ENCODE data around the gene PPM1L.

PPM1L gene

DNA sequence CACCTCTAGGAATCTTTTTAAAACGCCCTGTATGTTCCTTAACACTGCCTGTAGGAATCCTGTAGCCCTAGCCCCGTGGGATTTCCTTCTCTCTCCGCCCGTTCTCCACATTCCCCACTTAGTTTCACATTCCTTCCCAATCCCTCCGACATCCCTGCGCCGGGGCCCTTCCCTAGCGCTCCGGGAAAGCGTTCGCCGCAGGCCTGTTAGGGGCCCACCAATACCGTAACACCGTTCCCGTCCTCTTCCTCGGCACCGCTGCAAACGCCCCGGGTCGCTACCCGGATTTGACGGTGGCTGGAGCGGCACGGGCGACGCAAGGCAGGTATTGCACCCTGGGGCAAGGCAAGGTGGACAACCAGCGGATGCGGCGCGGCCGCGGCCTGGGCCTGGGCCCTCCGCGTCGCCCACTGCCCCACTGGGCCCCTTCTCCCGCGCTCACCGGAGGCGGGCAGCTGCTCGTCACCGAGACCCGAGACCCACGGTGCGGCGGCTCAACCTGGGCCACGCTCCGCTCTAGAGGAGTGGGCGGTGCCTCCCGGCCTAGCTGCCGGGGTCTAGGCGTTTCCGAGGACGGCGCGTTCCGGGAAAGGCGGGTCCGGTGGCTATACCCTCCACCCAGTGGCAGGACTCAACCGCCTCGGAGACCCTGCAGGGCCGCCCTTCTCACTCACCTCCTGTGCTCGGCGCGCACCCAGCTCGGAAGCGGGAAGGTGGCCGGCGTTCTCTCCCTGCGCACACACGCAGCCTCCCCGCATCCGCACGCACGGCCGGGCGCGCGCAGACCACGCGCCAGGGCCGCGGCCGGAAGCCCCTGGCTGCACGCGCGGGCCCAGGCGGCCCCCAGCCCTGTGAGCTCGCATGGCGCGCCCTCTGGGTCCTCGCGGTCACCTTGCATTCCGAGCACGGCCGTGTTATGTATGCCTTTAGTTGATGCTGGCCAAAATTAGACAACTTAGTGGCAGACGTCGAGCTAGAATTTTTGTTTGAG lies 348.8 kb downstream of the PPM1L start, which contains the start of gene B3GALNT1:
B3GALNT1 (minus strand) TSS at position 789 of the 991 bp plus-strand sequence. CDS start 18,595 bp downstream, outside the sequence.
- DNase-seq, result peak; percentile 49 to 87

DNA sequence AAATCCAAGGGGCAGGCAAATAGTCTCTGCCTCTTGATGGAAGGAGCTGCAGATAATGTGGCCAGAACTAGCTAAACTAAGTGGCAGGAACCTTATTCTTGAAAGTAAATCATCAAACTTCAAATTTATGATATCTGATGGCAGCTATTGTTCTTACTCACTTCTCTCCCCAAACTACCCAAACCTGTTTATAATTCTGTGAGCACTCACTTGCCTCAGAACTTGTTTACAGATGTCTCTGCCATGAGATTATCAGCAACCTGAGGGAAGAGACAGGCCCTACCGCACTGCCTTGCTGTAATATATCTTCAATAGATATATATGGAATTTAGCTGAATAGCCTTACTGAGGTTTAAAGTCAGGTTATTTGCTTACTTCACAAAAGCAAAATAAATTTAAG lies 351.3 kb downstream of the PPM1L start:
- no peak for DNase-seq

DNA sequence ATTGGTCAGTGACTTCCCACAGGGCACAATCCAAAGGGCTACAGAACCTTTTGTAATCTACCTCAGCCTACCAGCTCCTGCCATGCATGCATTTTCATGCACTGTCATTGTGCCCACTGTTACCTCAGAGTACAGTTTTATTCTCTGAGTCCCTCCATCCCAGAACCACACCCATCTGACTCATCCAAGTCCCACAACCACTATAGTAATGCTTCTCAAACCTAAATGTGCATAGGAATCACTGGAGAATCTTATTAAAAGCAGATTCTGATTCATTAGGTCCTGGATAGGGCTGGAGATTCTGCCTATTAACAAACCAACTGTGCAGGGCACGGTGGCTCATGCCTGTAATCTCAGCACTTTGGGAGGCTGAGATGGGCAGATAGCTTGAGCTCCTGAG lies 352.8 kb downstream of the PPM1L start:
- DNase-seq, result no peak

DNA sequence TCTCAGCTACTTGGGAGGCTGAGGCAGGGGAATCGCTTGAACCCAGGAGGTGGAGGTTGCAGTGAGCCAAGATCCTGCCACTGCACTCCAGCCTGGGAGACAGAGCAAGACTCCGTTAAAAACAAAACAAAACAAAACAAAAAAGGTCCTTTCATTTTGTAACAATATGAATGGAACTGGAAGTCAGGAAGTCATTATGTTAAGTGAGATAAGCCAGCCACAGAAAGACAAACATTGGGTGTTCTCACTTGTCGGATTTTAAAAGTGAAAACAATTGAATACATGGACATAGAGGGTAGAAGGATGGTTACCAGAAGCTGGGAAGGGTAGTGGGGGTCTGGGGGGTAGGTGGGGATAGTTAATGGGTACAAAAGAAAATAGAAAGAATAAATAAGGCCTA lies 361.6 kb downstream of the PPM1L start:
- DNase-seq, result no peak

DNA sequence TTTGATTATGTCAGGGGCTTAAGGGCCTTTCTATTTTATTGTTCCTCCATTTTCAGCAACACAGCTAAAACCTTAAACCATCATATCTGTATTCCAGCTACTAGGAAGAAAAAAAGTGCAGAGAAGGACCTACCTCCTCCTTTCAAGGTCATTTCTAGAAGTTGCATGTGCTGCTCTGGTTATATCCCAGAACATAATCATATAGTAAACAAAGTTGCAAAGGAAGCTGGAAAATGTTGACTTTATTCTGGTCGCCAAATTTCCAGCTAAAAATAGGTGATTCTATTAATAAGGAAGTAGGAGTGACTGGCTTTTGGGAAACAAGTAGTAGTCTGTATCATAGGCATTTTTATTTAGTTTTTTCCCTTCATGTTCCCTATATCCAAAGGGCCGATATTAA lies 370.5 kb downstream of the PPM1L start:
- no peak for DNase-seq

Data from NCI-H526 (cell line).